Fibroblast of pulmonary artery (primary cell): ENCODE measurements around the gene PSD.

Source experiments
- DNase-seq: peaks from one replicate; pipeline ENCODE4 v3.0.0-alpha.2; 2010; ENCODE audit warnings: low read depth
- H3K4me3 ChIP-seq: replicated peaks from 2 replicates; pipeline ENCODE4 v1.5.1; 2011; ENCODE audit warnings: low read depth, mild to moderate bottlenecking, control low read depth, low read length, moderate library complexity
- TF ChIP-seq, protein P1 (sequence below): IDR thresholded peaks from 2 replicates; pipeline ENCODE4 v1.5.1; 2011; ENCODE audit warnings: mild to moderate bottlenecking, control low read depth, low read length, inconsistent platforms; ENCODE audit errors: missing control alignments

The PSD gene

DNA sequence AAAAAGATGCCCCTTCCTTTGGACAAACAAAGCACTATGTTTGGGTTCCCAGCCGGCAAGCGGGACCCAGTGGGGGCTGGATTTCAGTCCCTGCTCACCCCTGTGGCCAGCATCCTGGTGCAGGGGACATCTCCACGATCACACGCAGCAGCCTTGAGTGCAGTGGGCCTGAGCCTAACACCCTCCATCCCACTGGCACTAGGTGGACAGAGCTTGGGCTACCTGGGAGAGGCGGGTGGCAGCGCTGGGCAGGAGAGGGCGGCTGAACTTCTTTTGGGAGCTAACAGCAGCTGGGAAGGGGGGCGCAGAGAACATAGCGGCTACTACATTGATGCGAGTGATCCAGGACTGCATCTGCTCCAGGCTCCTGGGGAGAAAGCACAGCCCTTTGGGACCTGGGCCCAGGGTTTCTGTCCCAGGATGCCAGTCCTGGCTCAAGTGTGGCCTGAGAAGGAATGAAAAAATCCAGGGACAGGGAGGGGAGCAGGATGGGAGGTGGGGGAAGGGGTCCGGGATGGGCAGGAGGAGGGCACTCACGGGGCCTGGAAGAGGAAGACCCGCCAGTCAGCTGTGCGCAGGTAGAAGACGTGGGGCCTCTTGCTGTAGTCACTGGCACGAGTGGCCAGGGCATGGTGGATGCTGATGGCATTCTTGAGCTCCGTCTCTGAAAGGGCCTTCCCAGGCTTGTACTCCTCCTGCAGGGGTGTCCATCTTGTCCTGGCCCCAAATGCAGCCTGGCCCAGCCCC, 14.1 kb downstream of the PSD start:
- no peak overlapping the region for H3K4me3 ChIP-seq
- TF ChIP-seq, protein P1, sequence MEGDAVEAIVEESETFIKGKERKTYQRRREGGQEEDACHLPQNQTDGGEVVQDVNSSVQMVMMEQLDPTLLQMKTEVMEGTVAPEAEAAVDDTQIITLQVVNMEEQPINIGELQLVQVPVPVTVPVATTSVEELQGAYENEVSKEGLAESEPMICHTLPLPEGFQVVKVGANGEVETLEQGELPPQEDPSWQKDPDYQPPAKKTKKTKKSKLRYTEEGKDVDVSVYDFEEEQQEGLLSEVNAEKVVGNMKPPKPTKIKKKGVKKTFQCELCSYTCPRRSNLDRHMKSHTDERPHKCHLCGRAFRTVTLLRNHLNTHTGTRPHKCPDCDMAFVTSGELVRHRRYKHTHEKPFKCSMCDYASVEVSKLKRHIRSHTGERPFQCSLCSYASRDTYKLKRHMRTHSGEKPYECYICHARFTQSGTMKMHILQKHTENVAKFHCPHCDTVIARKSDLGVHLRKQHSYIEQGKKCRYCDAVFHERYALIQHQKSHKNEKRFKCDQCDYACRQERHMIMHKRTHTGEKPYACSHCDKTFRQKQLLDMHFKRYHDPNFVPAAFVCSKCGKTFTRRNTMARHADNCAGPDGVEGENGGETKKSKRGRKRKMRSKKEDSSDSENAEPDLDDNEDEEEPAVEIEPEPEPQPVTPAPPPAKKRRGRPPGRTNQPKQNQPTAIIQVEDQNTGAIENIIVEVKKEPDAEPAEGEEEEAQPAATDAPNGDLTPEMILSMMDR: no peak
- no peak for DNase-seq

DNA sequence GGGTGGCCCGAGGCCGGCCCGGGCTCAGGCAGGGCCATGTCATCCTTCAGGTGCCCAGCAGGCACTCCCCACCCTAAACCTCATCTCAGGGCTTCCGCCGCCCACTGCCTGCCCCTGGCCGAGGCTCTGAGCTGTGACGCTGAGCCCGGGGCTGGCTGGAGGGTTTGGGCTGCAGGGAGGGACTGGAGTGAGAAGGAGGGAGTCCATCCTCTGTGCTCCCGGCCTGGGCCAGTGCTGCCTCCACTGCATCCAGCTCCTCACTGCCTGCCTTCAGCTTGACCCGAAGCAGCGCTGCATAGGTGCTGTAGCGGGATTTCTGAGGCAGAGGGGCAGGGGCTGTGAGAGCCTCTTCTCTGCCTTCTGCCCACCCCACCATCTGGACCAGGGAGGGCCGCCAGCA, 15.5 kb downstream of the PSD start:
- H3K4me3 ChIP-seq: no peak overlapping the region
- DNase-seq: no peak
- TF ChIP-seq, protein P1: no peak

DNA sequence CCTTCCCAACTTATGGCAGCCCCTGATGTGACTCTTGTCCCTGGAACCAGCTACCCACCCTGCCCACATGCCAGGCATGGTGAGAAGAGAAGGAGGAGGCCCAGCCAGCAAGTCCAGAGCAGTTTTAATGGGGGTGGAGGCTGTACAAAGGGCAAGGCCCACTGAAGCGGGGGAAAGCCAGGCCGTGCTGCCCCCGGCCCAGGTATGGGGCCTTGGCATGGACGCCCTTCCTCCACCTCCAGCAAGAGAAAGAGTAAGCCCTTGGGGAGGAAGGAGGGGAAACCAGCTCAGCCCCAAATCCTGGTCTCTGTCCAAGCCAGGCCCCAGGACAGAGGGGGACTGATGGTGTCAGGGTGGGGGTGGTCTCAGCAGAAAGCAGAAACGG, 16.1 kb downstream of the PSD start:
- H3K4me3 ChIP-seq: no peak overlapping the region
- no peak for DNase-seq
- TF ChIP-seq, protein P1: no peak

DNA sequence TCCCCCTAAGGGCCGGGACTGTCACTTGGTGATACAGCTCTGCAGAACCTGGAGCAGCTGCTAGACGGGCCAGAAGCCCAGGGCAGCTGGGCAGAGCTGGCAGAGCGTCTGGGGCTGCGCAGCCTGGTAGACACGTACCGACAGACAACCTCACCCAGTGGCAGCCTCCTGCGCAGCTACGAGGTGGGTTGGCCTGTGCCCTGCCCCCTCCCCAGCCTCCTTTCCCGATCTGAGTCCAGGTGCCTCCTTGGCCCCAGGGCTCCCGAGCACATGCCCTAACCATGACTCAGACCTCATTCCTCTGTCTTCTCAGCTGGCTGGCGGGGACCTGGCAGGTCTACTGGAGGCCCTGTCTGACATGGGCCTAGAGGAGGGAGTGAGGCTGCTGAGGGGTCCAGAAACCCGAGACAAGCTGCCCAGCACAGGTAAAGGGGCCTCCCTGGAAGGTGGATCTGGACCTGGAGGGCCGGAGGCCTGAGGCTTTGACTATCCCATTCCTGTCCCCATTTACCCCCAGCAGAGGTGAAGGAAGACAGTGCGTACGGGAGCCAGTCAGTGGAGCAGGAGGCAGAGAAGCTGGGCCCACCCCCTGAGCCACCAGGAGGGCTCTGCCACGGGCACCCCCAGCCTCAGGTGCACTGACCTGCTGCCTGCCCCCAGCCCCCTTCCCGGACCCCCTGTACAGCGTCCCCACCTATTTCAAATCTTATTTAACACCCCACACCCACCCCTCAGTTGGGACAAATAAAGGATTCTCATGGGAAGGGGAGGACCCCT, 16.7 kb downstream of the PSD start:
- no peak overlapping the region for H3K4me3 ChIP-seq
- TF ChIP-seq, protein P1: no peak
- no peak for DNase-seq

DNA sequence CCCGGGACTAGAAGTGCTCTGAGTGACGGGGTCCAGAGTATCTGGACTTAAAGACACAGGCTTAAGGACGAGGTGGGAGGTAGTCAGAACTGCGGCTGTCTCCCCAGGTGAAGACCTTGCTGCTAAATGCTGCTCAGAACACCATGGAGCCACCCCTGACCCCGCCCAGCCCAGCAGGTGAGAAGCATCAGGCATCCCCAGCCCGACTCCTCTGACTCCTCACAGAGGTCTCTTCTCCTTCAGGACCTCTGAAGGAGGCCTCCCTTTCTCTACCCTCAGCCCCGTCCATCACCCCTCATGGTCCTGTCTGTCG, 17.3 kb downstream of the PSD start:
- TF ChIP-seq, protein P1: no peak
- no peak overlapping the region for H3K4me3 ChIP-seq
- DNase-seq: no peak

DNA sequence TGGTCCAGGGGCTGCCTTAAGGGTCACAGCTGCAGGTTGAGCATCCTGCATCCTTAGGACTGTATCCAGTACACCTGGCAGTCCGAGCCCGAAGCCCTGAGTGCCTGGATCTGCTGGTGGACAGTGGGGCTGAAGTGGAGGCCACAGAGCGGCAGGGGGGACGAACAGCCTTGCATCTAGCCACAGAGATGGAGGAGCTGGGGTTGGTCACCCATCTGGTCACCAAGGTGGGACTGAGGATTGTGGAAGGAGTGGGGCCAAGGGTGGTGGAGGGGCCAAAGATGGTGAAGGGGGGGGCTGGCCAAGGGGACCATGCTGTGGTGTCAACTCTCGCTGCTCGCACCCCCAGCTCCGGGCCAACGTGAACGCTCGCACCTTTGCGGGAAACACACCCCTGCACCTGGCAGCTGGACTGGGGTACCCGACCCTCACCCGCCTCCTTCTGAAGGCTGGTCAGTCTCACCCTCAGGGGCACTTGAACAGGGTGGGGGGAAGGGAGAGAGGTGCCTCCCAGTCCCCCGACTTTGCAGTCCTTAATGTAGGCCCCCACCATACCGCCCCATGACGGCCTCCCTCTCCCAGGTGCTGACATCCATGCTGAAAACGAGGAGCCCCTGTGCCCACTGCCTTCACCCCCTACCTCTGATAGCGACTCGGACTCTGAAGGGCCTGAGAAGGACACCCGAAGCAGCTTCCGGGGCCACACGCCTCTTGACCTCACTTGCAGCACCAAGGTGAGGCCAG, 17.8 kb downstream of the PSD start:
- no peak for DNase-seq
- TF ChIP-seq, protein P1: no peak
- H3K4me3 ChIP-seq: no peak overlapping the region
